ENCODE results near the gene LONRF2. TPM values are rescaled to one million over a fixed set of nuclear protein-coding genes. Genes with fewer than 3 reads are reported as not detected.

LONRF2 gene
- total RNA-seq, 1 experiment from 2014 or later, result 2.7 TPM

DNA sequence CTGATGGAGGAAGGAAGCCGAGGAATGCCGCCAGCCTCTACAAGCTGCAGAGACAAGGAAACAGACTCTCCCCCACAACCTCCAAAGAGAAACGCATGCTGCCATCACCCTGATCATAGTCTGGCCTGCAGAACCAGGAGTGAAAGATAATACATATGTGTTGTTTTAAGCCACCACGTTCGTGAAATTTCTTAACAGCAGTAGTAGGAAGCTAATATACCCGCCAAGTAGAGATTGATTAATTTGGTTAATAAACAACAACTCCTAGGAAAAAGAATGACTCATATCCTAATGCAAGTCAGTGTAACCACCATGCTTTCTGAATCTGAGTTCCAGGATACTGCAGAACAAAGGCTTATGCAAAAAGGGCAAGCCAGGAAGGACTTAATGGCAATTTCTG is 36.6 kb downstream of the LONRF2 start:
- peaks cover 0 to 2% (median 0%) of the 10 kb centered on the region in 3 experiments; a peak in 1 of 7 replicates for H3K36me3 Mint-ChIP-seq (ENCODE audit: insufficient read depth in 1 of 3, low read depth in 3 of 3)
- H3K23ac ChIP-seq (ENCODE audit: insufficient read length, low read depth, low read length), result no peak overlapping the region
- no CpG with 5 or more reads among the region's 6 CpGs for WGBS (ENCODE audit: extremely low coverage, insufficient read length, low lambda C conversion rate)
- H3K4me3 Mint-ChIP-seq, result peak overlapping the region in 1 of 2 experiments; percentile 8; a peak in 1 of 5 replicates
- H3K23me2 ChIP-seq (ENCODE audit: insufficient read length, low read depth, low read length, poor library complexity, severe bottlenecking), result peaks cover 3% of the 10 kb centered on the region
- TF ChIP-seq CTCF (conservative IDR thresholded peaks at IDR 0.05), result no peak
- H4K8ac ChIP-seq (replicated peaks; ENCODE audit: insufficient read length, low read depth, low read length), result no peak overlapping the region
- H3K18ac ChIP-seq (ENCODE audit: insufficient read length, low read depth, low read length), result no peak overlapping the region
- H3K27ac ChIP-seq (ENCODE audit: insufficient read length, low read depth, low read length), result no peak overlapping the region
- H2AK5ac ChIP-seq (ENCODE audit: insufficient read length, low read length), result no peak overlapping the region
- no peaks in the 10 kb centered on the region for H3K79me1 ChIP-seq (ENCODE audit: insufficient read depth, low read depth, low read length, poor library complexity, severe bottlenecking)
- H2BK20ac ChIP-seq (ENCODE audit: low read depth, low read length, poor library complexity, severe bottlenecking), result no peak overlapping the region
- H4K20me1 ChIP-seq (ENCODE audit: control insufficient read depth, insufficient read depth, insufficient read length), result no peaks in the 10 kb centered on the region
- no peaks in the 10 kb centered on the region for H3K79me2 ChIP-seq (ENCODE audit: insufficient read depth, low read length)
- no peak overlapping the region for H4K5ac ChIP-seq (ENCODE audit: insufficient read length, low read depth, low read length)
- H4K91ac ChIP-seq (ENCODE audit: insufficient read length, low read depth, low read length), result no peak overlapping the region
- no peaks in the 10 kb centered on the region for H3K9me3 ChIP-seq (ENCODE audit: control insufficient read depth, low read depth, low read length)
- peak overlapping the region; percentile 7 for H2AFZ ChIP-seq (ENCODE audit: low read length)
- no peak overlapping the region for H3K4me2 ChIP-seq (ENCODE audit: insufficient read depth, insufficient read length, low read length)
- no peak overlapping the region for H3K9ac ChIP-seq (ENCODE audit: extremely low read depth, insufficient read length, low read length)
- H3K4me1 Mint-ChIP-seq, result peaks cover 32 to 38% of the 10 kb centered on the region in 2 experiments
- H3K4ac ChIP-seq (ENCODE audit: low read depth, low read length), result no peak overlapping the region
- peak overlapping the region in 2 of 3 experiments; percentile 17 to 31; a peak in 1 of 7 replicates for H3K27ac Mint-ChIP-seq
- no peaks in the 10 kb centered on the region for H3K27me3 ChIP-seq (ENCODE audit: insufficient read depth, low read length)
- no peak overlapping the region for H2BK12ac ChIP-seq (ENCODE audit: insufficient read length, low read depth, low read length)
- no peak overlapping the region for H2BK5ac ChIP-seq (ENCODE audit: insufficient read length, low read length)
- no peak overlapping the region for H2BK15ac ChIP-seq (ENCODE audit: low read depth, low read length)
- H3K14ac ChIP-seq (ENCODE audit: insufficient read depth, low read length), result no peak overlapping the region
- no peaks in the 10 kb centered on the region for H3K9me3 Mint-ChIP-seq
- H3K56ac ChIP-seq (ENCODE audit: insufficient read length, low read depth, low read length), result no peak overlapping the region
- peaks cover 11% of the 10 kb centered on the region; the same call in 1 of the 2 replicates for H3K4me1 ChIP-seq (ENCODE audit: insufficient read depth, low read length)
- no peak for DNase-seq
- no peak overlapping the region for H3T11ph ChIP-seq (ENCODE audit: low read length)
- no peak overlapping the region for H2BK120ac ChIP-seq (ENCODE audit: low read depth, low read length, poor library complexity, severe bottlenecking)
- no peaks in the 10 kb centered on the region for H3K27me3 Mint-ChIP-seq (ENCODE audit: low read depth)

Measured in H9 (cell line).